Measurements from ENCODE around the gene DNAAF5.

DNA sequence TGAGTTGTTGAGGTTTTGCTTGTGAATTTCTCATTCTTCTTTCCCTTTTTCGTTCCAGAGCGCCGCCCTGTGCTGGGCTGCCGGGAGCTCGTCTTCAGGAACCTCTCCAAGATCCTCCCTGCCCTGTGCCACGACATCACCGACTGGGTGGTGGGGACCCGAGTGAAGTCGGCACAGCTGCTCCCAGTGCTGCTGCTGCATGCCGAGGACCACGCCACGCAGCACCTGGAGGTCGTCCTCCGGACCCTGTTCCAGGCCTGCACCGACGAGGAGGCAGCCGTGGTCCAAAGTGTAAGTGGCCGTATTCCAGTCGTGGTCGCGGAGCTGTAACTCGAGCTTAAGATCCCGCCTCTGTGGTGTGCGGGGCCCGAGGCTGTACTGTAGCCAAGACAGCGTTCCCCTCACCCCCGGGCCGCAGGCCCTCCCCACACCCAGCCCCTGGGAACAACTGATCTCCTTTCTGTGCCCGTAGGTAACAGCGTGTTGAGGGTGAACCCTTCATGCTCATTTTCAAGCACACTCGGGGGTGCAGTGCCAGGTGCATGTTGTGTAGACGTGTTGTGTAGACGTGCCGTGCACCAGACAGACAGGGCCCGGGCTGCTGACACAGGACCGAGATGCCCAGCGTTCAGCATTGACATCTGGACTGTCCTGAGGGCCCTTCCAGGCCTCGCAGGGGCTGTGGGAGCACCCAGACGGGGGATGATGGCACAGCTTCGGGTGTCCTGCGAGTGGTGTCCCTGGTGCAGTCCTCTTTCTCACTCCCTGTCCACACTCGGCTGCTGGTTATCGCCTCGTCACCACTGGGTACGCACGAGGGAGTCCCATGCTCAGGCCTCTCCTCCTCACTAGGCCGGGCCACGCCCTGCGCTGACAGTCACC, 28.3 kb downstream of the DNAAF5 start:
- no peak for TF ChIP-seq MXI1 (IDR thresholded peaks at IDR 0.05; ENCODE audit: borderline replicate concordance, low read depth, low read length)
- no peak for TF ChIP-seq SRF (IDR thresholded peaks at IDR 0.05; ENCODE audit: low read depth, low read length)
- no peak for TF ChIP-seq TAF1 (CRISPR knock-in tag; IDR thresholded peaks at IDR 0.05)
- TF ChIP-seq GTF2F1 (IDR thresholded peaks at IDR 0.05; ENCODE audit: low read length) = no peak
- TF ChIP-seq, protein P1, sequence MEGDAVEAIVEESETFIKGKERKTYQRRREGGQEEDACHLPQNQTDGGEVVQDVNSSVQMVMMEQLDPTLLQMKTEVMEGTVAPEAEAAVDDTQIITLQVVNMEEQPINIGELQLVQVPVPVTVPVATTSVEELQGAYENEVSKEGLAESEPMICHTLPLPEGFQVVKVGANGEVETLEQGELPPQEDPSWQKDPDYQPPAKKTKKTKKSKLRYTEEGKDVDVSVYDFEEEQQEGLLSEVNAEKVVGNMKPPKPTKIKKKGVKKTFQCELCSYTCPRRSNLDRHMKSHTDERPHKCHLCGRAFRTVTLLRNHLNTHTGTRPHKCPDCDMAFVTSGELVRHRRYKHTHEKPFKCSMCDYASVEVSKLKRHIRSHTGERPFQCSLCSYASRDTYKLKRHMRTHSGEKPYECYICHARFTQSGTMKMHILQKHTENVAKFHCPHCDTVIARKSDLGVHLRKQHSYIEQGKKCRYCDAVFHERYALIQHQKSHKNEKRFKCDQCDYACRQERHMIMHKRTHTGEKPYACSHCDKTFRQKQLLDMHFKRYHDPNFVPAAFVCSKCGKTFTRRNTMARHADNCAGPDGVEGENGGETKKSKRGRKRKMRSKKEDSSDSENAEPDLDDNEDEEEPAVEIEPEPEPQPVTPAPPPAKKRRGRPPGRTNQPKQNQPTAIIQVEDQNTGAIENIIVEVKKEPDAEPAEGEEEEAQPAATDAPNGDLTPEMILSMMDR (CRISPR knock-in tag; IDR thresholded peaks at IDR 0.05) = no peak
- no peak for TF ChIP-seq ZSCAN30 (CRISPR knock-in tag; IDR thresholded peaks at IDR 0.05)
- TF ChIP-seq EP300 (IDR thresholded peaks at IDR 0.05; ENCODE audit: low read depth in 2 of 2, low read length in 2 of 2) = no peak
- TF ChIP-seq EP300 (CRISPR knock-in tag; IDR thresholded peaks at IDR 0.05; ENCODE audit: borderline replicate concordance) = no peak
- TF ChIP-seq, protein P2, sequence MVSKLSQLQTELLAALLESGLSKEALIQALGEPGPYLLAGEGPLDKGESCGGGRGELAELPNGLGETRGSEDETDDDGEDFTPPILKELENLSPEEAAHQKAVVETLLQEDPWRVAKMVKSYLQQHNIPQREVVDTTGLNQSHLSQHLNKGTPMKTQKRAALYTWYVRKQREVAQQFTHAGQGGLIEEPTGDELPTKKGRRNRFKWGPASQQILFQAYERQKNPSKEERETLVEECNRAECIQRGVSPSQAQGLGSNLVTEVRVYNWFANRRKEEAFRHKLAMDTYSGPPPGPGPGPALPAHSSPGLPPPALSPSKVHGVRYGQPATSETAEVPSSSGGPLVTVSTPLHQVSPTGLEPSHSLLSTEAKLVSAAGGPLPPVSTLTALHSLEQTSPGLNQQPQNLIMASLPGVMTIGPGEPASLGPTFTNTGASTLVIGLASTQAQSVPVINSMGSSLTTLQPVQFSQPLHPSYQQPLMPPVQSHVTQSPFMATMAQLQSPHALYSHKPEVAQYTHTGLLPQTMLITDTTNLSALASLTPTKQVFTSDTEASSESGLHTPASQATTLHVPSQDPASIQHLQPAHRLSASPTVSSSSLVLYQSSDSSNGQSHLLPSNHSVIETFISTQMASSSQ (IDR thresholded peaks at IDR 0.05; ENCODE audit: low read depth) = no peak
- TF ChIP-seq, protein P2 (CRISPR knock-in tag; IDR thresholded peaks at IDR 0.05; ENCODE audit: borderline replicate concordance) = no peak
- no peak for TF ChIP-seq ZNF121 (CRISPR knock-in tag; IDR thresholded peaks at IDR 0.05)
- no peak for TF ChIP-seq REPIN1 (CRISPR knock-in tag; IDR thresholded peaks at IDR 0.05; ENCODE audit: borderline replicate concordance, low read depth)
- TF ChIP-seq, protein P3, sequence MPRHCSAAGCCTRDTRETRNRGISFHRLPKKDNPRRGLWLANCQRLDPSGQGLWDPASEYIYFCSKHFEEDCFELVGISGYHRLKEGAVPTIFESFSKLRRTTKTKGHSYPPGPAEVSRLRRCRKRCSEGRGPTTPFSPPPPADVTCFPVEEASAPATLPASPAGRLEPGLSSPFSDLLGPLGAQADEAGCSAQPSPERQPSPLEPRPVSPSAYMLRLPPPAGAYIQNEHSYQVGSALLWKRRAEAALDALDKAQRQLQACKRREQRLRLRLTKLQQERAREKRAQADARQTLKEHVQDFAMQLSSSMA (CRISPR knock-in tag; IDR thresholded peaks at IDR 0.05) = no peak

All from HepG2 (cell line).